ENCODE measurements around the gene HBZ.
A peak's percentile ranks its signal among the peaks of the same experiment; 100 is the strongest.
"Not testable (repeated sequence)": the region's sequence is repeated elsewhere in the genome, so short reads cannot be mapped to it uniquely, and the experiment has no call there.

HBZ gene

GRCh38 chr16:152141-153128 lies at the start of gene HBZ:
HBZ (plus strand) TSS chr16:152644; CDS start chr16:152910, 266 bp downstream.
- no peak for DNase-seq

GRCh38 chr16:104355-104754 lies 48.1 kb upstream of the HBZ start:
- no peak for DNase-seq

DNA sequence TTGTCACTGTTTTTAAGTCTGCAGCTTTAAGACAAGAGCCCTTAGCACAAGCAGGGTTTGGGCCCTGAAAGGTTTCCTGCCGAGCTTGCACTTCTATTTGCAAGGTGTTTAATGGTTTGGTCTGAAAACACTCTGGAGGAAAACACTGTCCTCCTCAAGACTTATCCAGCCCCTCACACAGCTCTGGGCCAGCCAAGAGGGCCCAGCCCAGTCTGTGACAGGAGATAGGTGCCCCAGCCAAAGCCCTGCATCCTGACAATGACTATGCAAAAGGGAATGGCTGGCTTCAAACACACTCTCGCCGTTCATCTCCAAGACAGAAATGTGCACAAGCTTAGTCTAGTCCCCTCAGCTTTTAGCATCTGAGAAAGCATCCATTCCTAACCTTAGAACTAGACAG lies 47.5 kb upstream of the HBZ start:
- DNase-seq = no peak

- DNase-seq = no peak
Measured at GRCh38 chr16:105521-105920, 46.9 kb upstream of the HBZ start.

DNA sequence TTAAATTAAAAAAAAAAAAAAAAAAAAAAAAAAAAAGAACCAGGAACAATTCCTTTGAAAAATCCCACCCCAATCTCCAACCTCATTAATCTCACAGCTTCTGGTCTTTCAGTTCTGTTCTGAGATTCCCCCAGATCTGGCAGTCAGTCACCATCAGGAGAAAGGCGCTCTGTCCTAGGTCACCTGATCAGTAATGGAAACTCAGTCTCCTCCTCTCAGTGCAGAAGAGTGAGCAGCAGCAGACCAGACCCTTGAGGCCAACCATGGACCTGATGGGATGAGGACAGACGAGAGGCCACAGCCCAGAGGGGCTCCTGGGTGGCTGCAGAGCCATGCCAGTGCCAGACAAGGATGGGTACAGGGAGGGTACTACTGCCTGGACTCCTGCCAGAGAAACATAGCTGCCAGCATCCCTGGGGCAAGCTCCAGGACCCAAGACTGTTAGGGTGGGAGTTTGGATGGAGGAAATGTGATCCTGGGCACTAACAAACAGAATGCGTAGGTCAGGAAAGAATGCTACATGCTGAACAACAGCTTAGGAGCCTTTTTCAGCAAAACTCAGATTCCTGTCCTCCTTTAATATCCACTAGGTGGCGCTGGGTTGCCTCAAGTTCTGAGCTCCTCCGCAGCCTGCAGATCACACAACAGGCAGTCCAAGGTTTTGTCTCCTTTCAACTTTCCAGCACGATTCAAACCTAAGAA lies 45.7 kb upstream of the HBZ start:
- DNase-seq = peak; percentile 72

DNA sequence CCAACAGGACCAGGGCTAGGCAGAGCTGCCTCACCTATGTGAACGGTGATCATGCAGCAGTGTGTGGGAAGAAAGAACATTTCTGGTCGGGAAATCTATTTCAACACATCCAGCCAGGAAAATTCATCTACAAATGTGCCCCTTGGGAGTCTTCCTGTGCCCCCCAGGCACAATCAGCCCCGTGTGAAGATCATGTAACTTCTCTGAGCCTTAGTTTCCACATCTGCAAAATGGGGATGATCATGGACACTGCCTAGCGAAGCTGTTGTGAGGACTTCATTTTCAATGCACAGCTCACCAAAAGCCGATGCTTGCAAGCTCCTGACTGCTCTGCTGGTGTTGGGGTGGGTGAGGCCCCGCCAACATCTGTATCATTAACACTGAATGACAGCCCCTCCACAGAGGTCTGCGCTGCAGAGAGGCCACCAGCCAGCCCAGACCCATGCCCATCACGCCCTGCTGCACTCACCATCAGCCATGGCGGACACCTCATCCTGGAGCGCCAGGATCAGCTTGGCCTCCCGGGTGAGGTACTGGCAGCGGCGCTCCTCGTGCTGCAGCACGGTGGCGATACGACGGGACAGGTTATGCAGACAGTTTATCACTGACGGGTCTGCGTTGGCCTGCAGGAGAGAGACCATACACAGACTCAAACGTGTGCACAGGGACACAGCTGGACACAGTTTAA lies 40.1 kb upstream of the HBZ start:
- DNase-seq = no peak

- no peak for DNase-seq
Measured at GRCh38 chr16:114327-114726, 38.1 kb upstream of the HBZ start.

- no peak for DNase-seq
Measured at GRCh38 chr16:116015-116414, 36.4 kb upstream of the HBZ start.

- DNase-seq = peak; percentile 52
Measured at GRCh38 chr16:117379-118365, 34.8 kb upstream of the HBZ start.

GRCh38 chr16:118857-119256 lies 33.6 kb upstream of the HBZ start:
- DNase-seq = no peak

DNA sequence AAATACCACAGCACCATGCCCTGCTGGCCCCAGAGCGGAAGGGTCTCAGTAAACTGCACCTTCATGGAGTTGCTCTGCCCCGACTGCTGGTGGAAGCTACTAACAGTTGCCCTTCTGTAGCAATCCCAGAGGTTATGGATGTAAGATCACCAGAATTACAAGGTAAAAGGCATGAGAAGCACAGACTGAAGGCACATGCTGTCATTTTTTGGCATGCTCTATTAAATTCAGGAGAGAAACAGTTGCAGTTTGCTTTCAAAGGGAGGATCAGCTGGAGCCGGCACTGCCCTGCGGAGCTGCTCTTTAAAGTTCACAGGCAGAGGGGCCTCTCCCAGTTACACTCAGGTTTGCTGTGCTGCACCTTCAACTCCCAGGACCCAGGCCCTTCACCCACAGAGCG lies 33.1 kb upstream of the HBZ start:
- no peak for DNase-seq

- DNase-seq = no peak
Measured at GRCh38 chr16:119835-120491, 32.5 kb upstream of the HBZ start.

DNA sequence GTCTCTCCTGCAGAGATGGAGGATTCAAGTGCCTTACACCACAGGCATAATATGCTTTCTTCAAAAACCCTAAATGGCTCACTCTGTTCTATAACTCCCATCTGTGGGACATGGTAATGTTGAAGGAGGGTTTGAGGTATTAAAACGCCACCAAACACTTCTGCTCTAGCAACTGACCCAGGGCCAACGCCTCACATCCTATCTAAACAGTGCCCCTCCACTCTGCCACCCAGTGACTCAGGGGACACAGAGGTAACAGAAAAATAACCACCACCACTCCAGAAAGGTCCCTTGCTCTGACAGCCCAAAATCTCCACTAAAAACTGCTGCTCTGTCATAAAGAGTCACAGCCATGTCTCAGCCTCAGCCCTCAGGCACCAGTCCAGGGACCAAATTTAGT lies 31.7 kb upstream of the HBZ start:
- DNase-seq = no peak

DNA sequence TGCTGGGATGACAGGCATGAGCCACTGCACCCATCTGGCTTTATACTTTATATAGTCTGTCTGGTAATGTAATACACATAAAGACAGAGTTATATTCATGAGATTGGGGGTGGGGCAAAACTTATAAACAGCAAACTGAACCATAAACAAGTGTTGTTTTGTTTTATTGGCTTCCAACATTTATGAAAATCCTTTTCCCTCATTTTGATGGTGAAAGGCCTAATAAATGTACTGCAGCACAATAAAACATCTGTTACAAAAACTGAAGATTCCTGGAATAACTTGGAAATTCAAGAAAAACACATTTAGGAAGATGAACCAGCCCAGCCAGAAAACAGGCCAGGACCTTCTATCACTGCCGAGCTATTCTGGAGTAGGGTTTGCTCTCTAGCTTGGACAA lies 30.1 kb upstream of the HBZ start:
- DNase-seq = no peak

- DNase-seq = not testable (repeated sequence)
Measured at GRCh38 chr16:123558-124350, 28.7 kb upstream of the HBZ start.

DNA sequence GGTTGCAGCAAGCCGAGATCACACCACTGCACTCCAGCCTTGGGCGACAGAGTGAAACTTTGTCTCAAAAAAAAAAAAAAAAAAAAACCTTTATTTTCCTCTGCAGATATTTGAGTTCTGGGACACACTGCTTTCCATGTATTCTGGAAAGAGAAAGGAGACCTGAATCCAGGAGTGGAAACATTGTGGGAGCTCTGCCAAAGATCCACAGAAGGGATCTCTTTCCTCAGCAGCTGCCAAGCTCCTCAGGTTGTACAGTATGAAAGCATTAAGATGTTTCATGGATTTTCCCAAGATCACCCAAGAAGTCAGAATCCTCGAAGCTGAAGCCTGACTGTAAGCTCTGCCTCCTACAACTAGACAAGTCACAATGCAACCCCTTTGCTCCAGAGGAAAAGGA lies 27.4 kb upstream of the HBZ start:
- no peak for DNase-seq

DNA sequence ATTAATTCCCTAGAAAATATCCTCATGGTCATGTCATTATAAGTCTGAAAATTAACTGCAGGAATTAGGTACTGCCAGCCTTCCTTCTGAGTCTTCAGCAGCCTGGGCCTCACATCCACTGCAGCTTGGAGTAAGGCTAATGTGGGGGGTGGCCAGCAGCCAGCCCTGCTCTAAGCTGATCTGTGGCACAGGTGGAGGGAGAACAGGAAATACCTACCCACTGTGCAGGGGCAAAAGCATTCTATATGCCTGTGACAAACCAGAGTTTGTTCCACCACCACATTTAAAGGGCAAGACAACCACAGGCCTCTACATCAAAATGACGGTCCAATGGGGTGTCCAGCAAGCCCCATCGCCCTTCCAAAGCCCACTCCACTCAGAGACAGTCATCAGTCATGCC lies 23.4 kb upstream of the HBZ start:
- DNase-seq = no peak

DNA sequence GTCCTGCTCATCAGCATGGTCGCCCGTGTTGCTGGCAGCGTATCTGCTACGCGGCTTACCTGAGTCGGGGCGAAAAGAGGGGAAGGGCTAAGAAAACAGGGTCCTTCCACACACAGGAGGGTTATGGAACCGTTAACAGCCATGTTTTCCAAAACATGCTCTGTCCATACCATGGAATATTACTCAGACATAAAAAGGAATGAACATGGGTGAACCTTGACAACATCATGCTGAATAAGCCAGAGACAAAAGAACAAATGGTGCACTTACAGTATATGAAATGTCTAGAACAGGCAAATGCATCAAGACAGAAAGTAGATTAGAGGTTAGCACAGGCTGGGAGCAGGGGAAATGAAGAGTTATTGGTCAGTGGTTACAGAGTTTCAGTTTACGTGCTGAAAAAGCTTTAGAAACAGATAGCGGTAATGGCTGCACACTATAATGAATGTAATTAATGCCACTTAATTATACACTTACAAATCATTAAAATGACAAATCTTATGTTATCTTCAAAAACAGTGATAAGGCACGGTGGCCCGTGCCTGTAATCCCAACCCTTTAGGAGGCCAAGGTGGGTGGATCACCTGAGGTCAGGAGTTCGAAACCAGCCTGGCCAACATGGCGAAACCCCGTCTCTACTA lies 21.8 kb upstream of the HBZ start:
- DNase-seq = no peak

GRCh38 chr16:132120-132519 lies 20.3 kb upstream of the HBZ start:
- no peak for DNase-seq

DNA sequence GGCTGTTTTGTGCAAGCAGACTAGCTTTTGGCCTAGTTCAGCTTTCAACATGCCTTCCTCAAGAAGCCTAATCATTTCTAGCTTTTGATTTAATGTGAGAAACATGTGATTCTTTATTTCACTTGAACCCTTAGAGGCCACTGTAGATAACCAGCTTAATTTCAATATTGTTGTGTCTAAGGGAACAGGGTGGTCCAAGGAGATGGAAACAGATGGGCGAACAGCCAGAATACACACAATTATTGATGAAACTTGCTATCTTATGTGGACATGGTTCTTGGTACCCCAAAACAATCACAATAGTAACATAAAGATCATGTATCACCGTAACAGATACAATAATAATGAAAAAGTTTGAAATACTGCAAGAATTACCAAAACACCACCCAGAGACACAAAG lies 18.7 kb upstream of the HBZ start:
- DNase-seq = no peak
